ENCODE data around the gene SLC7A10.

- TF ChIP-seq CTCF (conservative IDR thresholded peaks at IDR 0.05 in 1 of 2, IDR thresholded peaks at IDR 0.05 in 1 of 2; ENCODE audit: low read depth in 1 of 2, low read length in 2 of 2) (no peak), EZH2 (IDR thresholded peaks at IDR 0.05; ENCODE audit: low read length, missing control alignments) (no peak)
These were observed 39.0 kb downstream of the SLC7A10 start for GRCh38 chr19:33186431-33187182.

All from fibroblast of lung (primary cell).